Astrocyte (in vitro differentiated cells and primary cell): Measurements from ENCODE around the gene KRTAP4-8. TPM values are rescaled to one million over a fixed set of nuclear protein-coding genes. Genes with fewer than 3 reads are reported as not detected.
A peak's percentile ranks its signal among the peaks of the same experiment; 100 is the strongest.
"Not testable (repeated sequence)": the region's sequence is repeated elsewhere in the genome, so short reads cannot be mapped to it uniquely, and the experiment has no call there.

ENCODE experiments used
- DNase-seq: peaks from one replicate; pipeline ENCODE4 v3.0.0-alpha.2; 2010; ENCODE audit warnings: low read depth
- FAIRE-seq: peaks from 2 replicates; lab custom pipeline; 2011; peaks lifted over from hg19 to GRCh38; lab: Jason Lieb, UNC
- H2AFZ ChIP-seq: 2 replicates; pipeline ENCODE4 v1.6.0; 2012; ENCODE audit warnings: low read depth, low read length, inconsistent platforms
- H3K27ac ChIP-seq: 2 replicates; pipeline ENCODE4 v1.5.1; 2011; ENCODE audit warnings: low read depth, low read length, inconsistent platforms
- H3K27me3 ChIP-seq: 2 replicates; pipeline ENCODE4 v1.6.0; 2011; ENCODE audit warnings: low read length, inconsistent platforms; ENCODE audit not compliant: insufficient read depth
- H3K36me3 ChIP-seq: 2 replicates; pipeline ENCODE4 v1.5.1; 2011; ENCODE audit warnings: low read length, inconsistent platforms; ENCODE audit not compliant: insufficient read depth
- H3K4me1 ChIP-seq: 2 replicates; pipeline ENCODE4 v1.5.1; 2011; ENCODE audit warnings: low read length, inconsistent platforms; ENCODE audit not compliant: insufficient read depth
- H3K4me2 ChIP-seq: 2 replicates; pipeline ENCODE4 v1.6.0; 2012; ENCODE audit warnings: low read length, inconsistent platforms
- H3K4me3 ChIP-seq: 2 replicates; pipeline ENCODE4 v1.5.1; 2011; ENCODE audit warnings: low read depth, mild to moderate bottlenecking, low read length, inconsistent platforms; ENCODE audit not compliant: insufficient read depth
- H3K79me2 ChIP-seq: 2 replicates; pipeline ENCODE4 v1.6.0; 2012; ENCODE audit warnings: mild to moderate bottlenecking, low read length, inconsistent platforms; ENCODE audit not compliant: insufficient read depth
- H3K9ac ChIP-seq: 2 replicates; pipeline ENCODE4 v1.6.0; 2012; ENCODE audit warnings: mild to moderate bottlenecking, low read length, inconsistent platforms
- H3K9me3 ChIP-seq: 2 replicates; pipeline ENCODE4 v1.5.1; 2012; ENCODE audit warnings: low read depth, mild to moderate bottlenecking, low read length, inconsistent platforms; ENCODE audit not compliant: insufficient read depth
- H4K20me1 ChIP-seq: 2 replicates; pipeline ENCODE4 v1.6.0; 2012; ENCODE audit warnings: low read length, inconsistent platforms; ENCODE audit not compliant: insufficient read depth
- H3K27ac Mint-ChIP-seq: one replicate; pipeline ENCODE4 v1.8.0; 2021; ENCODE audit warnings: mild to moderate bottlenecking, mixed read lengths; ENCODE audit not compliant: unreplicated experiment
- H3K27me3 Mint-ChIP-seq: one replicate; pipeline ENCODE4 v1.8.0; 2021; ENCODE audit warnings: low read depth, mixed read lengths; ENCODE audit not compliant: unreplicated experiment
- H3K36me3 Mint-ChIP-seq: one replicate; pipeline ENCODE4 v1.8.0; 2021; ENCODE audit warnings: low read depth, mixed read lengths; ENCODE audit not compliant: unreplicated experiment
- H3K4me1 Mint-ChIP-seq: one replicate; pipeline ENCODE4 v1.8.0; 2021; ENCODE audit warnings: low read depth, mixed read lengths; ENCODE audit not compliant: unreplicated experiment
- H3K4me3 Mint-ChIP-seq: one replicate; pipeline ENCODE4 v1.8.0; 2021; ENCODE audit warnings: mild to moderate bottlenecking, moderate library complexity, mixed read lengths; ENCODE audit not compliant: unreplicated experiment
- H3K9me3 Mint-ChIP-seq: one replicate; pipeline ENCODE4 v1.8.0; 2021; ENCODE audit warnings: mild to moderate bottlenecking, mixed read lengths; ENCODE audit not compliant: unreplicated experiment
- EZH2 ChIP-seq: IDR thresholded peaks from 2 replicates; pipeline ENCODE4 v1.6.1; 2012; ENCODE audit warnings: mild to moderate bottlenecking, low read length, inconsistent platforms; ENCODE audit not compliant: insufficient read depth
- total RNA-seq: library from RNA; stranded (reverse); gene quantifications from 2 replicates; pipeline ENCODE4 v1.2.1, GENCODE V29; 2021
- TF ChIP-seq, protein P1 (sequence below): IDR thresholded peaks from 2 replicates; pipeline ENCODE4 v1.5.1; 2011; ENCODE audit warnings: low read depth, mild to moderate bottlenecking, inconsistent platforms, low read length, moderate library complexity; ENCODE audit not compliant: insufficient read depth

The KRTAP4-8 gene
- total RNA-seq, 1 donor from 2014 or later: not detected

DNA sequence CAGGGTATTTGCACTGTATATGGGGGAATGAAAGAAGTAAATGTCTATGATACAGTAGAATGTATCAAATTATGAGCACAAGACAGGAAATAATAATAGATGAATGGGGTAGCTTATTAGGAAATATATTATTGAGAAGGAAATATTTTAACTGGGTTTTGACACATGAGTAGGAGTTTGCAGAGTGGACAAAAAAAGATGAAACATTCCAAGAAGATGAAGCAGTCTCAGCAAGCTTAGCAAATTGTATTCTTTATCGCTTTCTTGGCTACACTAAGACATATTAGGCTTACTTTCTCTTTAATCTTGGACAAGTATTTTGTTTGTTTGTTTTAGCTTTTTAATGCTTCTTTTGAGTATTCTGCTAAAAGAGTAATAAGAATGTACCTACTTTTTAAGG, 6.0 kb upstream of the KRTAP4-8 start:
- no peaks in the 10 kb centered on the region for H3K79me2 ChIP-seq
- H3K9me3 Mint-ChIP-seq: no peaks in the 10 kb centered on the region
- H2AFZ ChIP-seq: no peak overlapping the region
- TF ChIP-seq EZH2: no peak
- TF ChIP-seq, protein P1, sequence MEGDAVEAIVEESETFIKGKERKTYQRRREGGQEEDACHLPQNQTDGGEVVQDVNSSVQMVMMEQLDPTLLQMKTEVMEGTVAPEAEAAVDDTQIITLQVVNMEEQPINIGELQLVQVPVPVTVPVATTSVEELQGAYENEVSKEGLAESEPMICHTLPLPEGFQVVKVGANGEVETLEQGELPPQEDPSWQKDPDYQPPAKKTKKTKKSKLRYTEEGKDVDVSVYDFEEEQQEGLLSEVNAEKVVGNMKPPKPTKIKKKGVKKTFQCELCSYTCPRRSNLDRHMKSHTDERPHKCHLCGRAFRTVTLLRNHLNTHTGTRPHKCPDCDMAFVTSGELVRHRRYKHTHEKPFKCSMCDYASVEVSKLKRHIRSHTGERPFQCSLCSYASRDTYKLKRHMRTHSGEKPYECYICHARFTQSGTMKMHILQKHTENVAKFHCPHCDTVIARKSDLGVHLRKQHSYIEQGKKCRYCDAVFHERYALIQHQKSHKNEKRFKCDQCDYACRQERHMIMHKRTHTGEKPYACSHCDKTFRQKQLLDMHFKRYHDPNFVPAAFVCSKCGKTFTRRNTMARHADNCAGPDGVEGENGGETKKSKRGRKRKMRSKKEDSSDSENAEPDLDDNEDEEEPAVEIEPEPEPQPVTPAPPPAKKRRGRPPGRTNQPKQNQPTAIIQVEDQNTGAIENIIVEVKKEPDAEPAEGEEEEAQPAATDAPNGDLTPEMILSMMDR: no peak
- FAIRE-seq (no peak), DNase-seq (no peak)
- H3K36me3 Mint-ChIP-seq: no peaks in the 10 kb centered on the region
- H3K9me3 ChIP-seq: no peaks in the 10 kb centered on the region
- no peaks in the 10 kb centered on the region for H3K36me3 ChIP-seq
- no peak overlapping the region for H3K4me3 Mint-ChIP-seq
- H4K20me1 ChIP-seq: no peaks in the 10 kb centered on the region
- H3K27me3 ChIP-seq: no peaks in the 10 kb centered on the region
- peak overlapping the region; percentile 79 for H3K27ac Mint-ChIP-seq
- no peak overlapping the region for H3K4me3 ChIP-seq
- H3K4me2 ChIP-seq: no peak overlapping the region
- peaks cover 5% of the 10 kb centered on the region for H3K4me1 ChIP-seq
- H3K27me3 Mint-ChIP-seq: no peaks in the 10 kb centered on the region
- H3K27ac ChIP-seq: no peak overlapping the region
- peaks cover 29% of the 10 kb centered on the region for H3K4me1 Mint-ChIP-seq
- H3K9ac ChIP-seq: no peak overlapping the region

DNA sequence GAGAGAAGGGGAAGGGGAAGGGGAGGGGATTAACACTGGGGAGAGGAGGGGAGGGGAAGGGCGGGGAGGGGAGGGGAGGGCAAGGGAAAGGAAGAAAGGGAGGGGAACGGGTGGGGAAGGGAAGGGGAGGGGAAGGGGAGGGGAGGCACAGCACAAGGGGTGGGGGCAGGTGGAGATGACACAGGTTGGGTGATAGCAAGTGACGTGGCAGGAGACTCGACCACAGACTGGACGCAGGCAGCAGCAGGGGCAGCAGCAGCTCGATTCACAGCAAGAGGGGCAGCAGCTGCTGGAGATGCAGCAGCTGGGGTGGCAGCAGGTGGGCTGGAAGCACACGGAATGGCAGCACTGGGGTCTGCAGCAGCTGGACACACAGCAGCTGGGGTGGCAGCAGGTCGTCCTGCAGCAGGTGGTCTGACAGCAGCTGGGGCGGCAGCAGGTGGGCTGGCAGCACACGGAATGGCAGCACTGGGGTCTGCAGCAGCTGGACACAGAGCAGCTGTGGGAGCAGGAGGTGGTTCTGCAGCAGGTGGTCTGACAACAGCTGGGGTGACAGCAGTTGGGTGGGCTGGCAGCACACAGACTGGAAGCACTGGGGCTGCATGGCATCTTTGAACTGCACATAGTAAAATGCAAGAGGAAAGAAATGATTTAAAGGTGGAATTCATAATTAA, 3.8 kb upstream of the KRTAP4-8 start, which contains the start of gene KRTAP4-16:
KRTAP4-16 (minus strand) TSS at position 624 of the 674 bp plus-strand sequence; CDS start at position 624, 0 bp downstream.
- H3K9me3 ChIP-seq: no peaks in the 10 kb centered on the region
- Mint-ChIP-seq H3K27ac (peak within 1 kb of the TSS; percentile 18), H3K4me1 (peaks cover 40% of the 10 kb centered on the region), H3K27me3 (no peaks in the 10 kb centered on the region), H3K9me3 (no peaks in the 10 kb centered on the region), H3K36me3 (no peaks in the 10 kb centered on the region), H3K4me3 (no peak within 1 kb of the TSS)
- TF ChIP-seq, protein P1: no peak
- no peak for TF ChIP-seq EZH2
- H4K20me1 ChIP-seq: no peaks in the 10 kb centered on the region
- H3K27ac ChIP-seq: peak within 1 kb of the TSS; percentile 17
- H3K4me1 ChIP-seq: peaks cover 8% of the 10 kb centered on the region
- H3K4me2 ChIP-seq: peak within 1 kb of the TSS; percentile 30
- H3K9ac ChIP-seq: no peak within 1 kb of the TSS
- no peak for FAIRE-seq
- H3K36me3 ChIP-seq: no peaks in the 10 kb centered on the region
- H3K79me2 ChIP-seq: no peaks in the 10 kb centered on the region
- no peak within 1 kb of the TSS for H2AFZ ChIP-seq
- H3K4me3 ChIP-seq: no peak within 1 kb of the TSS
- DNase-seq: no peak
- no peaks in the 10 kb centered on the region for H3K27me3 ChIP-seq

DNA sequence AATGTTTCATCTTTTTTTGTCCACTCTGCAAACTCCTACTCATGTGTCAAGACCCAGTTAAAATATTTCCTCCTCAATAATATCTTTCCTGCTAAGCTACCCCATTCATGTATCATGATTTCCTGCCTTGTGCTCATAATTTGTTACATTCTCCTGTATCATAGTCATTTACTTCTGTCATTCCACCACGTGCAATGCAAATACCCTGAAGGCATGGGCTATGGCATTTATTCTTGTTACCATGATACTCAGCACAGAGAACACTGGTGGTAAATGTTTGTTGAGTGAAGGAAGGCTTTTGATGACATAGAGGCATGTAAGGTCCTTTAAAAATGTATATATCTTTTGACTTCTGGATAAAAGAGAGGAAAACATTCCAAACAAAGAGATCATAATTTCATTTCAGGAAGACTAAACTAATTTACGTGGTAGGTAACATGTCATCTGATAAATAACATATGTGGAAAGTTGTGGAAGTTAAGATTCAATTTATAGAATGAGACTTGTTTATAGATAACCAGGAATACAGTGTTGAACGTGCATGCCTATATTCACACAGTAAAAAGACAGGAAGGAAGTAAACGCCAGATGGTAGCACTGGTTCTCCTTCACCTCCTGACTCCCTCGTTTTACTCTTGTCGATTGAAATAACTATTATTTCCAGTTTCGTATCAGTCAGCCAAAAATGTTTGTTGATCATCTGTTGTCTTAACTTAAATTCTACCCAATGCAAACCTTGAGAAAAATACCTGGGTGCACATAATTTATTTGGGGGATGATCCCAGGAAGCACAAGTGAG, 1.9 kb upstream of the KRTAP4-8 start:
- not testable (repeated sequence) for H3K4me3 ChIP-seq, H3K9me3 Mint-ChIP-seq, H3K79me2 ChIP-seq, H3K4me3 Mint-ChIP-seq, H3K4me2 ChIP-seq, H3K27me3 ChIP-seq, H3K27me3 Mint-ChIP-seq, H3K36me3 ChIP-seq, H3K9me3 ChIP-seq, H4K20me1 ChIP-seq, H3K4me1 ChIP-seq, H2AFZ ChIP-seq, H3K36me3 Mint-ChIP-seq, H3K9ac ChIP-seq
- H3K4me1 Mint-ChIP-seq: peaks cover 30% of the 10 kb centered on the region
- peak overlapping the region; percentile 59 for H3K27ac Mint-ChIP-seq
- DNase-seq (peak; percentile 40), FAIRE-seq (peak; percentile 80)
- peak overlapping the region; percentile 25 for H3K27ac ChIP-seq
